PFSK-1 (cell line): ENCODE results near the gene LONP1.

Source experiments
- POLR2AphosphoS5 ChIP-seq: IDR thresholded peaks from 2 replicates; pipeline ENCODE4 v1.6.1; 2012; ENCODE audit warnings: low read depth, mild to moderate bottlenecking, control low read depth, low read length, moderate library complexity
- REST ChIP-seq, 2 experiments: IDR thresholded peaks; 2 replicates each; pipeline versions ENCODE4 v1.6.1 to v1.8.0; 2011 to 2012; ENCODE audit warnings: low read depth in 2 of 2, low read length in 2 of 2, control low read depth in 1 of 2, inconsistent platforms in 1 of 2, mild to moderate bottlenecking in 1 of 2, moderate library complexity in 1 of 2; ENCODE audit not compliant: insufficient read depth in 1 of 2

GRCh38 chr19:5644037-5644436 is 75.9 kb downstream of the LONP1 start:
- no peak for TF ChIP-seq POLR2AphosphoS5
- no peak for TF ChIP-seq REST (IDR thresholded peaks at IDR 0.05; ENCODE audit: insufficient read depth in 1 of 2, low read depth in 2 of 2, low read length in 2 of 2)
